ENCODE results near the gene SUPT20H.

DNA sequence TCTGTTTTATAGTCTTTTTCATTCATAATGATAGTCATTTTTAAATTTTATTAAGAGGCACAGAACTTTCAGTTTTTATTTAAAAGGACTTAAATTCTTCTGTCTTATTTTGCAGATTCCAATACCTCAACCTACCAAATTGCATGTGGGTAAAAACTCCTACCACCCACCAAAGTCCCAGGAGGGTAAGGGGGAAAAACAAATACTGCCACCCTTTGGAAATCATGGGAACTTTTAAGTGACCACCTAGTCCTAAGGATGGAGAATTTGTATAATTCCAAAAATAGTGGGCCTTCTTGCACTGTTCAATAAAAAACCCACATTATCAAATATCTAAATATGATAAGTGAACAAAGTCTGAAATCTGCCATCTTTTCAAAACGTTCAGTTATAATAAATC lies 9.7 kb downstream of the SUPT20H start:
- TF ChIP-seq ZFP3 (CRISPR knock-in tag; IDR thresholded peaks at IDR 0.05) (peak; percentile 86), OSR1 (CRISPR knock-in tag; IDR thresholded peaks at IDR 0.05) (no peak), TCF4 (CRISPR knock-in tag; IDR thresholded peaks at IDR 0.05; ENCODE audit: borderline replicate concordance) (no peak), ZNF8 (CRISPR knock-in tag; IDR thresholded peaks at IDR 0.05) (no peak)
- TF ChIP-seq, protein P1, sequence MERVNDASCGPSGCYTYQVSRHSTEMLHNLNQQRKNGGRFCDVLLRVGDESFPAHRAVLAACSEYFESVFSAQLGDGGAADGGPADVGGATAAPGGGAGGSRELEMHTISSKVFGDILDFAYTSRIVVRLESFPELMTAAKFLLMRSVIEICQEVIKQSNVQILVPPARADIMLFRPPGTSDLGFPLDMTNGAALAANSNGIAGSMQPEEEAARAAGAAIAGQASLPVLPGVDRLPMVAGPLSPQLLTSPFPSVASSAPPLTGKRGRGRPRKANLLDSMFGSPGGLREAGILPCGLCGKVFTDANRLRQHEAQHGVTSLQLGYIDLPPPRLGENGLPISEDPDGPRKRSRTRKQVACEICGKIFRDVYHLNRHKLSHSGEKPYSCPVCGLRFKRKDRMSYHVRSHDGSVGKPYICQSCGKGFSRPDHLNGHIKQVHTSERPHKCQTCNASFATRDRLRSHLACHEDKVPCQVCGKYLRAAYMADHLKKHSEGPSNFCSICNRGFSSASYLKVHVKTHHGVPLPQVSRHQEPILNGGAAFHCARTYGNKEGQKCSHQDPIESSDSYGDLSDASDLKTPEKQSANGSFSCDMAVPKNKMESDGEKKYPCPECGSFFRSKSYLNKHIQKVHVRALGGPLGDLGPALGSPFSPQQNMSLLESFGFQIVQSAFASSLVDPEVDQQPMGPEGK (CRISPR knock-in tag; IDR thresholded peaks at IDR 0.05; ENCODE audit: borderline replicate concordance): no peak
- TF ChIP-seq, protein P2, sequence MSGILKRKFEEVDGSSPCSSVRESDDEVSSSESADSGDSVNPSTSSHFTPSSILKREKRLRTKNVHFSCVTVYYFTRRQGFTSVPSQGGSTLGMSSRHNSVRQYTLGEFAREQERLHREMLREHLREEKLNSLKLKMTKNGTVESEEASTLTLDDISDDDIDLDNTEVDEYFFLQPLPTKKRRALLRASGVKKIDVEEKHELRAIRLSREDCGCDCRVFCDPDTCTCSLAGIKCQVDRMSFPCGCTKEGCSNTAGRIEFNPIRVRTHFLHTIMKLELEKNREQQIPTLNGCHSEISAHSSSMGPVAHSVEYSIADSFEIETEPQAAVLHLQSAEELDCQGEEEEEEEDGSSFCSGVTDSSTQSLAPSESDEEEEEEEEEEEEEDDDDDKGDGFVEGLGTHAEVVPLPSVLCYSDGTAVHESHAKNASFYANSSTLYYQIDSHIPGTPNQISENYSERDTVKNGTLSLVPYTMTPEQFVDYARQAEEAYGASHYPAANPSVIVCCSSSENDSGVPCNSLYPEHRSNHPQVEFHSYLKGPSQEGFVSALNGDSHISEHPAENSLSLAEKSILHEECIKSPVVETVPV (CRISPR knock-in tag; IDR thresholded peaks at IDR 0.05): no peak

All from SK-N-SH treated with all-trans-retinoic acid at 6 μM for 48 hours (cell line).